HG03378 (cell line): Measurements from ENCODE around the gene SLC15A3.
"Not testable (repeated sequence)": the region's sequence is repeated elsewhere in the genome, so short reads cannot be mapped to it uniquely, and the experiment has no call there.

Experiments
- ATAC-seq: cut with Tn5 transposase; IDR thresholded peaks from one replicate; pipeline ENCODE4 v1.9.1; 2021; ENCODE audit warnings: mild to moderate bottlenecking, moderate library complexity; ENCODE audit not compliant: unreplicated experiment

The SLC15A3 gene

GRCh38 chr11:60977224-60977623 lies 25.2 kb upstream of the SLC15A3 start:
- ATAC-seq = no peak

- no peak for ATAC-seq
Measured at GRCh38 chr11:60974726-60975125, 22.8 kb upstream of the SLC15A3 start.

- not testable (repeated sequence) for ATAC-seq
Measured at GRCh38 chr11:60974316-60974715, 22.3 kb upstream of the SLC15A3 start.

- ATAC-seq = no peak
Measured at GRCh38 chr11:60973699-60974098, 21.7 kb upstream of the SLC15A3 start.

GRCh38 chr11:60972182-60973030 lies 20.4 kb upstream of the SLC15A3 start:
- ATAC-seq = no peak

- no peak for ATAC-seq
Measured at GRCh38 chr11:60971520-60971919, 19.5 kb upstream of the SLC15A3 start, which contains the start of gene CD6. TSS of gene CD6 (plus strand) at chr11:60971680. CDS start at chr11:60971866, 186 bp downstream.

GRCh38 chr11:60970890-60971289 lies 18.9 kb upstream of the SLC15A3 start:
- ATAC-seq = no peak

GRCh38 chr11:60970369-60970774 lies 18.4 kb upstream of the SLC15A3 start:
- no peak for ATAC-seq

- no peak for ATAC-seq
Measured at GRCh38 chr11:60968223-60968622, 16.2 kb upstream of the SLC15A3 start.

GRCh38 chr11:60966890-60967289 lies 14.9 kb upstream of the SLC15A3 start:
- no peak for ATAC-seq

- no peak for ATAC-seq
Measured at GRCh38 chr11:60964801-60965200, 12.8 kb upstream of the SLC15A3 start.

GRCh38 chr11:60960405-60960804 lies 8.4 kb upstream of the SLC15A3 start:
- no peak for ATAC-seq

- ATAC-seq = no peak
Measured at GRCh38 chr11:60959431-60959830, 7.5 kb upstream of the SLC15A3 start.

GRCh38 chr11:60957188-60957587 lies 5.2 kb upstream of the SLC15A3 start:
- ATAC-seq = no peak

GRCh38 chr11:60955571-60955970 lies 3.6 kb upstream of the SLC15A3 start:
- no peak for ATAC-seq

- ATAC-seq = no peak
Measured at GRCh38 chr11:60954421-60954820, 2.4 kb upstream of the SLC15A3 start.

GRCh38 chr11:60953781-60954180 lies 1.8 kb upstream of the SLC15A3 start:
- no peak for ATAC-seq

- no peak for ATAC-seq
Measured at GRCh38 chr11:60952742-60953170, 780 bp upstream of the SLC15A3 start.

- ATAC-seq = no peak
Measured at GRCh38 chr11:60951606-60951903, 421 bp downstream of the SLC15A3 start.

GRCh38 chr11:60950933-60951605 lies 907 bp downstream of the SLC15A3 start:
- ATAC-seq = no peak

GRCh38 chr11:60950024-60950423 lies 2.0 kb downstream of the SLC15A3 start:
- ATAC-seq = no peak

- ATAC-seq = no peak
Measured at GRCh38 chr11:60948250-60948649, 3.7 kb downstream of the SLC15A3 start.
